Uterine smooth muscle cell (primary cell): ENCODE results near the gene CCDC50. TPM values are rescaled to one million over a fixed set of nuclear protein-coding genes. Genes with fewer than 3 reads are reported as not detected.

ENCODE experiments used
- total RNA-seq: library from RNA; depleted of rRNA; stranded (reverse); fragments of >200 nt; gene quantifications from 2 replicates; pipeline ENCODE4 v1.2.3, GENCODE V29; 2014

CCDC50 gene, protein sequence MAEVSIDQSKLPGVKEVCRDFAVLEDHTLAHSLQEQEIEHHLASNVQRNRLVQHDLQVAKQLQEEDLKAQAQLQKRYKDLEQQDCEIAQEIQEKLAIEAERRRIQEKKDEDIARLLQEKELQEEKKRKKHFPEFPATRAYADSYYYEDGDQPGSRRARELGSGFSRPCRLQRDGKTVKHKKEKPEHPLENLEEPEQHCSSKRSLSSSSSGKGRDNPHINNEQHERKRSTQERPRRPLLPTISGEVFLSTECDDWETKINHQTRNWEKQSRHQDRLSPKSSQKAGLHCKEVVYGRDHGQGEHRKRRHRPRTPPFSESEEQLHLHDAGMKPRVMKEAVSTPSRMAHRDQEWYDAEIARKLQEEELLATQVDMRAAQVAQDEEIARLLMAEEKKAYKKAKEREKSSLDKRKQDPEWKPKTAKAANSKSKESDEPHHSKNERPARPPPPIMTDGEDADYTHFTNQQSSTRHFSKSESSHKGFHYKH
- 127 and 134 TPM in 2 replicates for total RNA-seq

DNA sequence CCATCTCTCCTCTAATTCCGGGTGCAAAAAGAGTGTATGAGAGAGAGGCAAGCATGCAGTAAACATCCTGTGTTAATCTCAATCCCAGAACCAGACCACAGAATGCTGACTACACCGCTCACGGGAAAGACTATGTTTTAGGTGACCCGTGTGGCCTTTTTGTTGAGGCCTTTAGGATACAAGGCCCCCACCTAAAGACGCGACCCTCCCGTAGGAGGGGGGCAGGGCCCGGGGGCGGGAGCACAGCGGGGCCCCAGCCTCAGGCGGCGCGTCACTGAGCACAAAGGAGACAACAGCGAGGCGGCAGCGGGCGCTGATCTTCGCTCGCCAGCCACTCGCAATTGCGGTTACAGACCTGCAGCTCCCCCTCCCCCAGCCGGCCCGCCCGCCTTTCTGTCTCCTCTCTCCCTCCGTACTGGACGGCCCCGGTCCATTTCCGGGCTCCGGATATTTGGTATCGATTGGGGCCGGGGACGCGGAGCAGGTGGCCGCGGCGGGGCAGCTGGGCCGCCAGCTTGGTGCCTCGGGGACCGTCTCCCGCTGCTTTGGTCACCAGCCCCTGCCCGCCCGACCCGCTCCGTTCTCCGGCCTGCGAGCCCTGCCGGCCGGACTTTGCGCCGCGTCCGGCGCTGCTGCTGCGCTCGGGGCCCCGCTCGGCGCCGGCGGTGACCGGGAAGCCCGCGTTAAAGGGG lies at the start of gene CCDC50:
Gene CCDC50 (plus strand): TSS at position 433 of the 692 bp plus-strand sequence. CDS start 281 bp downstream, outside the sequence.

DNA sequence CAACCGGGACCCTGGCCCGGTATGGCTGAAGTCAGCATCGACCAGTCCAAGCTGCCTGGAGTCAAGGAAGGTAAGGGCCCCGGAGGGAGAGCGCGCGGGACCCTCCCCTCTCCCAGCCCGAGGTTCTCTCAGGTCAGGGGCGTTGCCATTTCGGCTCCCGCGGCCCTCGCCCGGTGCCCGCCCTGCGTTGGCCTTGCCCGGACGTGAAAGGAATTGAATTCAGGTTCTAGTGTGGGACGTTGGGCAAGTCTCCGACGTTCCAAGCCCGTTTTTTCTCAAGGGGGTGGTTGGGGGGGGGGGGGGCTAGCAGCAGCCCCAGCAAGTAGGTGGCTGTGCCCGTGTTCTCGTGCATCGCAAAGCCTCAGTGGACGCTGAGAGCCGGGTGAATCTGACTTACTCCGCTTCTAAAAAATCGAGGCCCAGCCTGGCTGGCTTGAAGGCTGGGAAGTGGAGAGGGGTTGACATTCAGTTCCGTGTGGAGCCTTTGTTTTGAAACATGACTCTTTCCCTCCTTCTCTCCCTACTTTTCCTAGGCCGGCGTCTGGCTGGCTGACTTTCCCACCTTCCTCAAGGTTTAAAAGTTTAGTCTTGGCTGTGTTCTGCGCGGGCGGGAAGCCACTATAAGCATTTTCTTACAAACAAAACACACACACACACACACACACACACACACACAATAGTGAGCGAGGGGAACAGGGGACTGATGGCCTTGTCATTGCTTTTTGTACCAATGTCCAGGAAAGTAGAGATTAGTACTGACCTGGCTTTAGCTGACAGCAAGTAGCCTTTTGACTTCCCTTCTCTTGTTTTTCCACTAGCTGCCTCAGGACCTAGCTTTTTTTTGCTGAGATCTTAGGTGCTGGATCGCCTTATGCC lies 698 bp downstream of the CCDC50 start, which contains the start of gene UTS2B:
Gene UTS2B (minus strand): TSS at position 873 of the 876 bp plus-strand sequence. CDS start 48,337 bp downstream, outside the sequence.

Other genes starting within 250 kb of the CCDC50 start
- gene OSTN, start 130.2 kb upstream of the CCDC50 start, total RNA-seq, result 0.12 and 0.33 TPM in 2 replicates
- gene UTS2B, start 1.1 kb downstream of the CCDC50 start, total RNA-seq, result 0.37 and 1.00 TPM in 2 replicates
- gene PYDC2, start 131.8 kb downstream of the CCDC50 start, total RNA-seq, result not detected in 2 replicates